Frontal cortex (tissue), 4 donors: ENCODE results near the gene NRAP. TPM values are rescaled to one million over a fixed set of nuclear protein-coding genes. Genes with fewer than 3 reads are reported as not detected.

Experiments
- DNase-seq, 2 donors: peaks; one replicate each; pipeline ENCODE4 v3.0.0; 2012; ENCODE audit warnings: low spot score in 2 of 2
- FAIRE-seq: peaks from 2 replicates; lab custom pipeline; 2012; peaks lifted over from hg19 to GRCh38; lab: Jason Lieb, UNC
- total RNA-seq: library from RNA; depleted of rRNA; stranded (reverse); fragments of >200 nt; gene quantifications from one replicate; pipeline ENCODE4 v1.2.3, GENCODE V29; 2014
- donor health status: control.
- donor health status: control.
- donor health status: control.

The NRAP gene
- total RNA-seq, 1 donor from 2014 or later = not detected

- no peak for DNase-seq
- FAIRE-seq = no peak
Observed at GRCh38 chr10:113543107-113543955, 120.5 kb downstream of the NRAP start.

- DNase-seq = no peak
- no peak for FAIRE-seq
Observed at GRCh38 chr10:113541549-113541927, 122.3 kb downstream of the NRAP start.

- no peak for DNase-seq
- no peak for FAIRE-seq
Observed at GRCh38 chr10:113540845-113541548, 122.8 kb downstream of the NRAP start.

- no peak for FAIRE-seq
- no peak for DNase-seq
Observed at GRCh38 chr10:113539789-113540188, 124.1 kb downstream of the NRAP start.

Other genes with a start within 250 kb of the NRAP start
- not detected for gene HABP2, start 111.0 kb downstream of the NRAP start, total RNA-seq
- gene CASP7, start 15.9 kb upstream of the NRAP start, total RNA-seq = 2.0 TPM
- not detected for gene PLEKHS1, start 87.6 kb upstream of the NRAP start, total RNA-seq
- 16.7 TPM for gene DCLRE1A, start 190.0 kb upstream of the NRAP start, total RNA-seq
- gene NHLRC2, start 190.6 kb upstream of the NRAP start, total RNA-seq = 20.4 TPM